Erythroblast (primary cell): ENCODE data around the gene CCDC190.

Experiments used
- GATA1 ChIP-seq: IDR thresholded peaks from 2 replicates; pipeline ENCODE4 v1.6.1; 2011; ENCODE audit warnings: low read depth, mild to moderate bottlenecking, control low read depth, low read length, moderate library complexity
- POLR2A ChIP-seq: IDR thresholded peaks from 2 replicates; pipeline ENCODE4 v1.6.1; 2011; ENCODE audit warnings: mild to moderate bottlenecking, low read length

GRCh38 chr1:162873671-162874666 is 13.0 kb upstream of the CCDC190 start:
- TF ChIP-seq POLR2A: no peak
- no peak for TF ChIP-seq GATA1
